ENCODE data around the gene ADARB2.

ADARB2 gene

DNA sequence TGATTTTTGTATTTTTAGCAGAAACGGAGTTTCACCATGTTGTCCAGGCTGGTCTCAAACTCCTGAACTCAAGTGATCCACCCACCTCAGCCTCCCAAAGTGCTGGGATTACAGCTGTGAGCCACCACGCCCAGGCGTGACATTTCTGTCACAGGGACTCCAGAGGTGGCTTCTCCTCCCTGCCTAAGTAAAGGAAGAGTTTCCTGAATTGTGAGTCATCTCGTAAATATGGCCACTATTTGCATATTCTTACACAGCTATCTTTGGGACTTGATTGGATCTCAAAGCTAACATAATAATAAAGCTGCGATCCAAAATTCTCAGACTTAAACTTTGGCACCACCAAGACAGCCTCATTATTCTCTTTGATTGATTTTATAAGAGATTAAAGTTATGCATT, 50.1 kb downstream of the ADARB2 start:
- Histone ChIP-seq H3K36me3 (no peaks in the 10 kb centered on the region), H3K4me3 (ENCODE audit: low read depth in 1 of 2, low read length in 1 of 2) (no peak overlapping the region), H3K9me3 (no peaks in the 10 kb centered on the region), H3K4me1 (ENCODE audit: control insufficient read depth in 1 of 2, insufficient read depth in 1 of 2, low read depth in 1 of 2, low read length in 1 of 2) (no peaks in the 10 kb centered on the region), H3K27me3 (peaks cover 7% of the 10 kb centered on the region), H3K27ac (no peak overlapping the region)
- TF ChIP-seq, protein P1, sequence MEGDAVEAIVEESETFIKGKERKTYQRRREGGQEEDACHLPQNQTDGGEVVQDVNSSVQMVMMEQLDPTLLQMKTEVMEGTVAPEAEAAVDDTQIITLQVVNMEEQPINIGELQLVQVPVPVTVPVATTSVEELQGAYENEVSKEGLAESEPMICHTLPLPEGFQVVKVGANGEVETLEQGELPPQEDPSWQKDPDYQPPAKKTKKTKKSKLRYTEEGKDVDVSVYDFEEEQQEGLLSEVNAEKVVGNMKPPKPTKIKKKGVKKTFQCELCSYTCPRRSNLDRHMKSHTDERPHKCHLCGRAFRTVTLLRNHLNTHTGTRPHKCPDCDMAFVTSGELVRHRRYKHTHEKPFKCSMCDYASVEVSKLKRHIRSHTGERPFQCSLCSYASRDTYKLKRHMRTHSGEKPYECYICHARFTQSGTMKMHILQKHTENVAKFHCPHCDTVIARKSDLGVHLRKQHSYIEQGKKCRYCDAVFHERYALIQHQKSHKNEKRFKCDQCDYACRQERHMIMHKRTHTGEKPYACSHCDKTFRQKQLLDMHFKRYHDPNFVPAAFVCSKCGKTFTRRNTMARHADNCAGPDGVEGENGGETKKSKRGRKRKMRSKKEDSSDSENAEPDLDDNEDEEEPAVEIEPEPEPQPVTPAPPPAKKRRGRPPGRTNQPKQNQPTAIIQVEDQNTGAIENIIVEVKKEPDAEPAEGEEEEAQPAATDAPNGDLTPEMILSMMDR (IDR thresholded peaks at IDR 0.05): no peak

- Histone ChIP-seq H3K27ac (no peak overlapping the region), H3K36me3 (no peaks in the 10 kb centered on the region), H3K4me3 (ENCODE audit: low read depth in 1 of 2, low read length in 1 of 2) (no peak overlapping the region), H3K9me3 (no peaks in the 10 kb centered on the region), H3K4me1 (ENCODE audit: control insufficient read depth in 1 of 2, insufficient read depth in 1 of 2, low read depth in 1 of 2, low read length in 1 of 2) (no peaks in the 10 kb centered on the region), H3K27me3 (no peaks in the 10 kb centered on the region)
- TF ChIP-seq, protein P1 (IDR thresholded peaks at IDR 0.05): no peak
Observed at GRCh38 chr10:1686491-1686749, 50.9 kb downstream of the ADARB2 start.

- no peaks in the 10 kb centered on the region for H3K9me3 ChIP-seq
- TF ChIP-seq, protein P1 (IDR thresholded peaks at IDR 0.05): no peak
- no peaks in the 10 kb centered on the region for H3K4me1 ChIP-seq (ENCODE audit: control insufficient read depth in 1 of 2, insufficient read depth in 1 of 2, low read depth in 1 of 2, low read length in 1 of 2)
- no peaks in the 10 kb centered on the region for H3K27me3 ChIP-seq
- no peaks in the 10 kb centered on the region for H3K36me3 ChIP-seq
- no peak overlapping the region for H3K4me3 ChIP-seq (ENCODE audit: low read depth in 1 of 2, low read length in 1 of 2)
- H3K27ac ChIP-seq: no peak overlapping the region
Observed at GRCh38 chr10:1685699-1686490, 51.4 kb downstream of the ADARB2 start.

DNA sequence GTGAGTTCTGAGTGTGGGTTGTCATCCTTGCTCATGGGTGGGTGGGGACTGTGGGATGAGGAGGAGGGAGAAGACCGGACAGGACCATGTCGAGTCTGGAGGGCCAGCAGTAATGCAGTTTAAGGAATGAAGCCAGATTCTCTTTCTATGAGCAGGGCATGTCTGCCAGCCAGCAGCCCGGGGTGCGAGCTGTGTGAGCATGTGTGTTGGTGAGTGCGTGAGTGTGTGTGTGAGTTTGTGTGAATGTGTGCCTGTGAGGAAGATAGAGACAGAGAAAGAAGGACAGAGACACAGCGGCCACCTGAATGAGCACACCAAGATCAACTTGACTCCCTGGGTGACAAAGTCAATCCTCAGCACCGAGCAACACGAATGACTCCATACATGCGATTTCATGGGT, 52.3 kb downstream of the ADARB2 start:
- no peaks in the 10 kb centered on the region for H3K27me3 ChIP-seq
- H3K4me1 ChIP-seq (ENCODE audit: control insufficient read depth in 1 of 2, insufficient read depth in 1 of 2, low read depth in 1 of 2, low read length in 1 of 2): no peaks in the 10 kb centered on the region
- TF ChIP-seq, protein P1 (IDR thresholded peaks at IDR 0.05): no peak
- no peaks in the 10 kb centered on the region for H3K9me3 ChIP-seq
- H3K4me3 ChIP-seq (ENCODE audit: low read depth in 1 of 2, low read length in 1 of 2): no peak overlapping the region
- no peaks in the 10 kb centered on the region for H3K36me3 ChIP-seq
- H3K27ac ChIP-seq: no peak overlapping the region

- H3K9me3 ChIP-seq: no peaks in the 10 kb centered on the region
- no peaks in the 10 kb centered on the region for H3K36me3 ChIP-seq
- TF ChIP-seq, protein P1 (IDR thresholded peaks at IDR 0.05): no peak
- H3K27ac ChIP-seq: no peak overlapping the region
- no peaks in the 10 kb centered on the region for H3K27me3 ChIP-seq
- H3K4me1 ChIP-seq (ENCODE audit: control insufficient read depth in 1 of 2, insufficient read depth in 1 of 2, low read depth in 1 of 2, low read length in 1 of 2): no peaks in the 10 kb centered on the region
- H3K4me3 ChIP-seq (ENCODE audit: low read depth in 1 of 2, low read length in 1 of 2): no peak overlapping the region
Observed at GRCh38 chr10:1683649-1684048, 53.7 kb downstream of the ADARB2 start.
